Aorta (tissue), 5 donors: ENCODE measurements around the gene TMEM165. TPM values are rescaled to one million over a fixed set of nuclear protein-coding genes. Genes with fewer than 3 reads are reported as not detected.

Experiments
- ATAC-seq: fragments of 200-7000 bp; cut with Tn5 transposase; one replicate; pipeline ENCODE4 v1.9.1; 2022; ENCODE audit warnings: moderate library complexity; ENCODE audit not compliant: low FRiP score
- DNase-seq, 2 donors: peaks; one replicate each; pipeline ENCODE4 v3.0.0-alpha.2; 2020
- H3K27ac ChIP-seq, 2 donors: one replicate each; pipeline ENCODE4 v1.5.1; 2013; ENCODE audit warnings: low read length in 2 of 2, mild to moderate bottlenecking in 2 of 2, moderate library complexity in 2 of 2, control low read depth in 1 of 2, inconsistent platforms in 1 of 2, low read depth in 1 of 2
- H3K27me3 ChIP-seq, 2 donors: one replicate each; pipeline ENCODE4 v1.6.1; 2013; ENCODE audit warnings: control low read depth in 1 of 2, low read length in 1 of 2, mild to moderate bottlenecking in 1 of 2, moderate library complexity in 1 of 2; ENCODE audit not compliant: insufficient read depth in 2 of 2, control insufficient read depth in 1 of 2
- H3K36me3 ChIP-seq, 2 donors: one replicate each; pipeline ENCODE4 v1.6.1; 2013; ENCODE audit warnings: control low read depth in 1 of 2, low read length in 1 of 2, mild to moderate bottlenecking in 1 of 2; ENCODE audit not compliant: insufficient read depth in 2 of 2, control insufficient read depth in 1 of 2
- H3K4me1 ChIP-seq, 2 donors: one replicate each; pipeline ENCODE4 v1.6.1; 2013; ENCODE audit warnings: low read length in 2 of 2, control low read depth in 1 of 2, mild to moderate bottlenecking in 1 of 2, moderate library complexity in 1 of 2; ENCODE audit not compliant: insufficient read depth in 2 of 2, control insufficient read depth in 1 of 2
- H3K4me3 ChIP-seq, 2 donors: one replicate each; pipeline ENCODE4 v1.5.1; 2013; ENCODE audit warnings: low read length in 2 of 2, control low read depth in 1 of 2, mild to moderate bottlenecking in 1 of 2
- H3K9me3 ChIP-seq: one replicate; pipeline ENCODE4 v1.6.1; 2013; ENCODE audit warnings: mild to moderate bottlenecking, low read length; ENCODE audit not compliant: control insufficient read depth
- WGBS, 2 donors: extraction: QIAGEN DNeasy Blood & Tissue Kit; methylation state at CpG; one replicate each; pipeline ENCODE4 v1.1.7; 2013; 5-methylcytosine and 5-hydroxymethylcytosine counted together
- intact Hi-C, 2 donors: fragments of 100-400 bp; cut with DNase I; formaldehyde crosslinking; loops; one replicate each; pipeline versions ENCODE4 v1.14.2 to v1.15.0; 2022
- polyA plus RNA-seq, 2 donors: library from polyadenylated mRNA; stranded (reverse); fragments of 200-250 nt; gene quantifications; one replicate each; pipeline ENCODE4 v1.2.3, GENCODE V29; 2013
- total RNA-seq, 2 donors: library from RNA; stranded (reverse); fragmentation: NEBNext Ultra II Directional; extraction: Animal tissue kit (Norgen Biotek cat#: 25700); gene quantifications; one replicate each; pipeline ENCODE4 v1.2.1, GENCODE V29; 2021
- donor health status: healthy with polysubstance abuse.
- donor health status: Bipolar disorder and iron deficiency.
- donor health status: DM: no; HTN: no; CAD: no.
- donor health status: DM: no; HTN: no; CAD: no.
- donor health status: DM: yes; HTN: yes; CAD: no.

TMEM165 gene
- total and polyA plus RNA-seq, 4 donors = 38.6 to 204 (median 133) TPM

DNA sequence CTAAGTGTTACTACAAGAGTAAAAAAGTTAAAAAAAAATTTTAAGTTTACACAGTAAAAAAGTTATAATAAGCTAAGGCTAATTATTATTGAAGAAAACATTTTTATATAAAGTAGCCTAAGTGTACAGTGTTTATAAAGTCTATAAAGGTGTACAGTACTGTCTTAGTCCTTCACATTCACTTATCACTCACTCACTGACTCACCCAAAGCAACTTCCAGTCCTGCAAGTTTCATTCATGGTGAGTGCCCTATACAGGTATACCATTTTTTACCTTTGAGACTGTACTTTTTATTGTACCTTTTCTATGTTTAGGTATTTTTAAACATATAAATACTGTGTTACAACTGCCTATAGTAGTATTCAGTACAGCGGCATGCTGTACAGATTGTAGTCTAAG is 74.2 kb downstream of the TMEM165 start:
- no peak for ATAC-seq
- intact Hi-C loops = no loop called here

More for the DNA sequence above, 74.2 kb downstream of the TMEM165 start:
- no peak overlapping the region for H3K4me3 ChIP-seq
- H3K27me3 ChIP-seq = no peaks in the 10 kb centered on the region
- H3K9me3 ChIP-seq = no peaks in the 10 kb centered on the region
- H3K27ac ChIP-seq = no peak overlapping the region
- peaks cover 0 to 3% of the 10 kb centered on the region in 2 donors for H3K36me3 ChIP-seq
- H3K4me1 ChIP-seq = no peaks in the 10 kb centered on the region
- 98 to 100% methylated on average over 1 of the region's 1 CpG for WGBS, 2 donors
- DNase-seq = no peak

Other genes with a start within 250 kb of the TMEM165 start
- gene SRD5A3, start 49.7 kb upstream of the TMEM165 start, total RNA-seq = 10 to 100 TPM in 1 of 2 donors, 1 to 10 TPM in 1; 8.4 to 11.7 TPM
- 1 to 10 TPM; 6.1 to 7.8 TPM for gene SRD5A3, start 49.7 kb upstream of the TMEM165 start, polyA plus RNA-seq
- 10 to 100 TPM; 32.4 to 36.8 TPM for gene CLOCK, start 151.0 kb downstream of the TMEM165 start, total RNA-seq
- gene CLOCK, start 151.0 kb downstream of the TMEM165 start, polyA plus RNA-seq = 1 to 10 TPM; 4.8 to 5.6 TPM
- not detected for gene PDCL2, start 196.3 kb downstream of the TMEM165 start, total RNA-seq
- gene PDCL2, start 196.3 kb downstream of the TMEM165 start, polyA plus RNA-seq = not detected
- not detected for gene NMU, start 240.3 kb downstream of the TMEM165 start, total RNA-seq
- not detected for gene NMU, start 240.3 kb downstream of the TMEM165 start, polyA plus RNA-seq